Fibroblast of gingiva (primary cell): ENCODE measurements around the gene IL20RA.

ENCODE experiments used
- DNase-seq: peaks from one replicate; pipeline ENCODE4 v3.0.0-alpha.2; 2011; ENCODE audit warnings: low read depth

Gene IL20RA

DNA sequence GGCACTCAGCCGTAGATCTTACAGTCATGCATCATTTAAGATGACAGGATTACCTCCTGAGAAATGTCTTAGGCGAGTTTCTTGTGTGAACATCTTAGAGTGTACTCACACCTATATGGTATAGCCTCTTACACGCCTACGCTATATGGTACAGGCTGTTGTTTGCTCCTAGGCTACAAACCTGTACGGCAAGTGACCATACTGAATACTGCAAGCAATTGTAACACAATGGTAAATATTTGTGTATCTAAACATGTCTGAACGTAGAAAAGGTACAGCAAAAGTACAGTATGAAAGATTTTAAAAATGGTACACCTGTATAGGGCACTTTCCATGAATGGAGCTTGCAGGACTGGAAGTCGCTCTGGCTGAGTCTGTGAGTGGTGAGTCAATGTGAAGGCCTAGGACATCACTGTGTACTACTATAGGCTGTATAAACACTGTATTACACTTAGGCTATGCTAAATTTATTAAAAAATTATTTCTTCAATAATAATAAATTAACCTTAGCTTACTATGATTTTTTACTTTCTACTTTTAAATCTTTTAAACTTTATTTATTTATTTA lies 541 bp upstream of the IL20RA start:
- no peak for DNase-seq

DNA sequence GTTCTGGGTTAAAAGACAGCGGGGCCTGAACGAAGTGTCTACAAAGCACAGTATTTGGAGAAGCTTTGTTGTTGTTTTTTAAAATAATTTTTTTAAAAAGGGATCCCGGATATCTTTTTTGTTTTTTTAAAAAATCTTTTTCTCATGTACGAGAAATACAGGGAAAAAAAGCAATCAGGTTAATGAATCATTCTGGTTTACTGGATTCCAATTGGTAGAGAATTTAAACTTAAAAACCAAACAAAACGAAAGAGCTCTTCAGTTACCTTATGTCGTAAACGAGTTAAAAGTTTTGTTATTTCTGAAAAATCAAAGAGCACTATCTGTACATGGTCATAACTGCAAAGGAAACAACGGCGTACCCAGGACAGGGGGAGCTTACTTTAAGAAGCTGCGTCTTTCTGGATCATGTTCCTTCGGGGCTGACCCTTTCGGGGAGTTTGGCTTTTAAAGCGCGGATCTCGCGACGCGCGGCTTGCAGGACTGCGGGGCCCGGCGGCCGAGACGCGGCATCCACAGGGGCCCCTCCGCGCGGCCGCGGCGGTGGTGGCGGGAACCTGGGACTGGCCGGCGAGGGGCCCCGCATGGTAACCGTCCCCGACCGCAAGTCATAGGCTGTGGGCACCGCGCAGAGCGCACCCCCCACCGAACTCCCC lies 927 bp downstream of the IL20RA start:
- peak; percentile 38 for DNase-seq

GRCh38 chr6:137040393-137040792 lies 4.4 kb downstream of the IL20RA start:
- DNase-seq = no peak

- no peak for DNase-seq
Observed at GRCh38 chr6:137039010-137039409, 5.8 kb downstream of the IL20RA start.

- no peak for DNase-seq
Observed at GRCh38 chr6:137036566-137037300, 8.0 kb downstream of the IL20RA start.

GRCh38 chr6:137033828-137034227 lies 10.9 kb downstream of the IL20RA start:
- no peak for DNase-seq

DNA sequence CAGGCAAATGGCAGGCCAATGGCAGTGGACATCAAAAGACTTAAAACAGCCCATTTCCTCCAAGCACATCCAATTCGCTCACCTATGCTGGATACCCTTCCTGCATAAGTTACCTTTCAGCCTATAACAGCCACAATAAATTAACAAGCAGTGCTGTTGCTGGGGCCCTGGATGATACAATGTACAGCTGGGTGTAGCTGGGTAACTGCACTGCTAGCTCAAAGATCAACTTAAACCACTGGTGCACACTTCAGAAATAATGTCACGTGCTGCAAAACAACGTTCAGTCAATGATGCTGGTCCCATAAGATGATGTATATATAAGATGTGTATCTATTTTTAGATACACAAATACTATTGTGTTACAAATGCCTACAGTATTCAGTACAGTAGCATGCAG lies 13.6 kb downstream of the IL20RA start:
- no peak for DNase-seq

DNA sequence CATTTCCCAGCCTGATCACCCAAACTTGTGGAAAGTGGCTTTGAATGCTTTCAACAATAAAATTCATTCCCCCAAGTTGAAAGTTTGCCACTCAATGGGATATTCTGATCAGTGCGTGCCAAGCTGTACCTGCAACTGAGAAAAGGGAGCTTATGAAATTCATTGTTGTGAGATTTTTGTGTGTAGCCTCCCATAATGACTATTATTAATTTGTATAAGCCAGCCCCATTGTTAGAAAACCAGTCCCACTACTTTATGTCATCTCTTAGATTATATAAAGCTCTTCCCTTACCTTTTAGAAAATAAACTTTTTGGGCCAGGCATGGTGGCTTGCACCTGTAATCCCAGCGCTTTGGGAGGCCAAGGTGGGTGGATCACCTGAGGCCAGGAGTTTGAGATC lies 15.9 kb downstream of the IL20RA start:
- DNase-seq = no peak

DNA sequence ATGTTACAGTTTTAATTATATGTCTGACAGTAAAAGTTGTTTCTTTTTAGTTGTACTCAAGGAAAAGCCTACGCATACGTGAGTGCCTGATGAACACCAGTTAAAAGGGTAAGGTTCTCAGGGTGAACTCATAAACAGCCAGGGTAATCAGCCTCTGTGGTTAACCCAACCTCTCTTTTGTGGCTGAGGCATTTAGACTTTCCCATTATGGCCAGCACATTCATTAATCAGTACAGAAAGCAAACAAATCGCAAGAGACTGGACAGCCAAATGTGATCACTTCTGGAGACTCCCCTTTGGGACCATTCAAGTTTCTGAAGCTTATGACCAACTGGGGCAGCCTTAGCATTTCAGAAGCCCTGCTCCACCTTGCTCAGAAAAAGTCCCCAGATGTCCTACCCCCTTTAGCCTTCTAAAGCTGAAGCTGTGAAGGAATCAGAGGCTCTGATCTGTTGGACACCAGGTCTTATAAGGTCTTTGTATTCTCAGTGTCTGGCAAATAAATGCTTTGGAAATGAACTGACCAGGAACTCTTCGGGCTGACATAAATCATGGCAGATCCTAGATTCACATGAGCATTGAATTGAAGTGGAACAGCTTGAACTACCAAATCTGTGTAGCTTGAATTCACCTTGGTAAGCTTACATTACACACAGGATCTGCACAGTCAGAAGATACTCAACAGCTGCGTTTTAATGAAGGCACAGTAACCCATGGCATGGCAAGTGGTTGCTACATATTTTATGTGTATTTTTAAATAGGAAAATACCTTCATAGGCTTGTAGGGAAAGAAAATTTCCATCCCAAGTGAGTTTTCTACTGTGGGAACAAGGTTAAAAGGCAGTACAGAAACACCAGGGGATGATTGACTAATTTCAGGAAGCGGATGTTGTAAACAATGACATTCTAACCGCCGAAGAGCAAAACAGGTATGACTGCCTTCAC lies 18.7 kb downstream of the IL20RA start:
- no peak for DNase-seq

DNA sequence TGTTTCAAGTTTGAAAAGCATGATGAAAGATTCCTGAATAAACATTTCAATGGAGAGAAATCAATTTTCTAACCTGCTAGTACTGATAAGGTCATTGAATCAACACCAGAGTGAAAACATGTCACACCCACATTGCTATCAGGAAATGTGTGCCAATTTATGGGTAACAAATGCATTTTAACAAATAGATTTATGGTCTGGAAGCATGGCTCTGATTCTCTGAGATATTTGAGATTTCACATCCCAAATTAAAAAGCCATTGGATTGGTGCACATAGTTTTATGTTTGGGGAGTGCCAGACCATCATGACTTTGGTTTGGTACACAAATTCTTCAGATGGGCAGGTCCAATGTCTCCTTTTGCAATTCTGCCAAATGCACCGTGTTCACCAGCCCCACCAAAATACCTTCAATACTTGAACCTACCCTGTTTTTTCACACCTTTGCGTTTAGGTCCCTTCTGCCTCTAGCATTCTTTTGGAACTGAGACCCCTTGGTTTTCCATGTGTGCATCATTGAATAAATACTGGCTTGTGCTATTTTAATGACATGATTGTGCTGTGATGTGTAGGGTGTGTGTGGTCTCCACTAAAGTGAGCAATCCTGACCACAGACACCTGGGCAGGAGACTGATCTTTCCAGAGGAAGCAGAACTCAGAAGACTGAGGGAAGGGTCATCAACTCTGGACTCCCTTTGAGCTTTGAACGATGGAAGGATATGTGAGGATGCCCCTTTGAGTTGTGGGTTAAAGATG lies 20.4 kb downstream of the IL20RA start:
- DNase-seq = no peak

GRCh38 chr6:137020776-137021175 lies 24.0 kb downstream of the IL20RA start:
- no peak for DNase-seq

DNA sequence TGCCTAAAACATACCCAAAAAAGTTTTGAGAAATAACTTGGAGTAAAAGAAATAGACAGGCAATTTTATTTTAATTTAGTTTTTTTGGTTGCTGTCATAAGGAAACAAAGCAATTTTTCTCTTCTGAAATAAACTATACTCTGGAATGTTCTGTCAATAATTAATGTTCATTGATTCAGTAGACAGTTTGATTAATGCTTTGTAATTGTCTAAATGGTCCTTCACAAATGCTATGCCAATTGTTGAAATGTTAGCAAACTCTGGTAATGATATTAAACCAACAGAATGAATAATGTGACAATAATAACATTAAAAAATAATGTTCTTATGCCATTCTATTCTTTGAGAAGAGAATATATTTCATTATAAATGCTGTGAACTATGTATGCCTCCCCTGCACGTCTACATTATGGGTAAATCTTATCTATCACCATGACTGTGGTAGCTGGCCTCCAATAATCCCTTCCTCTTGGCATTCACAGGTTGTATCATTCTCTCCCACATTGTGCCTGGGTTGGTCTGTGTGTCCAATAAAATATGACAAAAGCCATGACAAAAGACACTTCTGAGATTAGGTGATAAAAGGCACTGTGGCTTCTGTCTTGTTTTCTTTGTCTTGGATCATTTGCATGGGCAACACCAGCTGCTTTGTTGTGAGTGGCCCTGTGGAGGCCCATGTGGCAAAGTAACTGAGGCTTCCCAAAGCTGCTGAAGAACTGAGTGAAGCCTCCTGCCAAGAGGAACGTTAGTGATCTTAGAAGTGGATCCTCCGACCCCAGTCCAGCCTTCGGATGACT lies 25.1 kb downstream of the IL20RA start:
- DNase-seq = no peak

DNA sequence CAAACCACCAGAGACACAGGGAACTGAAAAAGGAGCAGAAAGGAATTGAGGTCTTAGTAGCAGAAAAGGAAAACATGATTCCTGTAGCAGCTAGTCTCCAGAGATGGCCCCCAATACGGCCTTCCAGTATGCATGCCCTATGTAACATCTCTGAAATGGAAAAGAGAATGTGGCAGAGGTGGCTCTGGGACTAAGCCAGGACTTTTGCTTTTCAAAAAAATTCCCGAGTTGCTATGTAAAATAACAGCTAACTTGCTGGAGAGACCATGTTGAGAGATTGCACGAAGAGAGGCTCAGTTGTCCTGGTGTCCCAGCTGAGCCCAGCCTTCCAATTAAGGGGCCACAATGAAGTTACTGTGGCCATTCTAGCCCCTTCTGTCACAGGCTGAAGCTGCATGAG lies 27.7 kb downstream of the IL20RA start:
- DNase-seq = no peak

DNA sequence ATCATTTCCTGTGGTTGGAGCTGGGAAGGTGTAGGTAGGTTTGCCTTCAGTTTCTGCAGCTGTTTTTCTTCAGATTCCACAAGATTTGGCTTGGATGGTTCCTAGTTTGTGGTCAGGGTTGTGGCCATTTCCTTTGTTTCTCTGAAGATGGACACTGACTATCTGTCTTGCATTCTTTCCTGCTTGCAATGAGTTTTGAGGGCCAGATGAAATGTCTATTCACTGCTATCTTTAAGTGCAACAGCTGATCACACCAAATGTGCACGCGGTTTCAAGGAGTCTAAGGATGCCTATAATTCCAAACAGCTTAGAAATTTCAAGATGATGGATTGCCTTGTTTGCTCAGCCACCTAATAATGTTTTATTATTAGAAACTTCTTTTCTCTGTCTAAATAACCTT lies 28.4 kb downstream of the IL20RA start:
- DNase-seq = no peak

GRCh38 chr6:137015943-137016342 lies 28.8 kb downstream of the IL20RA start:
- no peak for DNase-seq

DNA sequence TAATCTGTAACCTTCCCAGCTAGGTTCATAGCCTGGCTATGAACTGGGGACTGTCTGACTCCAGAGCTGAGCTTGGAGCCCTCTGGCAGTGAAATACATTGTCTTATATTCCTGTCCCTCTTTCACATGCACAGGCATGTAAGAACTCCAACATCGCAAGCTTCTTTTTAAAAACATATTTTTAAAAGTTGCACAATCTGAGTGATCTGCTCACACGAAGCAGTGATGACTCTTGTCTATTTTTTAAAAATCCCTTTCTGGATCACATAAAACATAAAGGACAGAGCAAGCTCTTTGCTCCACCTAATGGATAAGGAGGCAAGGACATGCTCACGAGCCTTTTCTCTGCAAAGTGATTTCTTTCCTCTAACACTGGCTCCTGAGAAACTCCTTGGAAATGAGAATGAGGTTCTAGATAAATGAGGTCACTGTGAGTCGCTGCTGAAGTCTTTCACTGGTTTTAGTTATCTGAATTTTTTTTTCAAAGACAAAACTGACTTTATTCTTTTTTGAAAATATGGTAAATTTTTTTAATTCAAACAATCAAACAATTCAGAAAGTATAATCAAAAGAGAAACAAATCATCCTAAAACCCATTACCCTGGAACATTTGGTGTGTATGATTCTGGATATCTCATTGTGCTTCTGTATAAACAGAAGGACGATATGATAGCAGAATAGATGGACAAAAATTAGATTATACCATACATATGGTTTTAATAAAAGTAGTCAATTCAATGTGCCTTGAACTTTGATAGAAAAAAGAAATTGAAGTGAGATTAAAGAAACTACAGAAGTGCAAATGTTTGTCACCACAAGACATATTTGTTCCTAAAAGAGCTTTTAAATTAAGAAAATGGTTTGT lies 30.8 kb downstream of the IL20RA start:
- DNase-seq = peak; percentile 72

DNA sequence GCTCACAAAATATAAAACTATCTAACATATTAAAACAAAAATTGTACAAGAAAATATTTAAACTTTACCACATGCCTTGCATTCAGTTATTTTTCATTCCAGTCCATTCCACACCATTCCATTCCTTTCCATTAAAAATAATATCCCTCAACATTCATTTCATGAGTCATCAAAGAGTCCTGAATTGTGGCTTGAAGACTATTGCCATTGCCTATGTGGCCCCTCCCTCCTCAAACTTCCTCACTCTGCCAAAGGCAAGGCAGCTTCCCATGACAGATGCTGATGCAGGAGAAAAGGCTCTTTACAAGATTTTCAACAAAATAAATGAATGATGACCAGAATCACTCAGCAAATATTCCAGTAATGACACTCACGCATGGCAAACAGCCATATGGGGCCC lies 31.7 kb downstream of the IL20RA start:
- DNase-seq = no peak

DNA sequence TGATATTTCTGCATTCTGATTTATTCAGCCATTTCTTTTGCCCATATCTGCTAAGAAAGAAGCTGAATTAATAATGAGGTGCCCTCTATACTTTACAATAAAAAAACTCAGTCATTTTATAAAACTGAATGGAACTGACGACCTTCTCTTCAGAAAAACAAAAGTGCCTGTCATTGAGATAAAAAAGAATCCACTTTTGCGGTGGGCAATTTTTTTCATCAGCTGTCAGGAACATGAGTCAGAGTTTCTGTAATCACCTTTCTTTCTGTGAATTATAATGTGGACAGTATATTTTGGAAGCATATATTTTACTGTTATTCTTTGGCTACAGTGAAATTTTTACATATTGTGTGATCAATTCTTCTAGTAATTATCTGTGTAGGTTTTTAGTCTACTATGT lies 33.4 kb downstream of the IL20RA start:
- no peak for DNase-seq

DNA sequence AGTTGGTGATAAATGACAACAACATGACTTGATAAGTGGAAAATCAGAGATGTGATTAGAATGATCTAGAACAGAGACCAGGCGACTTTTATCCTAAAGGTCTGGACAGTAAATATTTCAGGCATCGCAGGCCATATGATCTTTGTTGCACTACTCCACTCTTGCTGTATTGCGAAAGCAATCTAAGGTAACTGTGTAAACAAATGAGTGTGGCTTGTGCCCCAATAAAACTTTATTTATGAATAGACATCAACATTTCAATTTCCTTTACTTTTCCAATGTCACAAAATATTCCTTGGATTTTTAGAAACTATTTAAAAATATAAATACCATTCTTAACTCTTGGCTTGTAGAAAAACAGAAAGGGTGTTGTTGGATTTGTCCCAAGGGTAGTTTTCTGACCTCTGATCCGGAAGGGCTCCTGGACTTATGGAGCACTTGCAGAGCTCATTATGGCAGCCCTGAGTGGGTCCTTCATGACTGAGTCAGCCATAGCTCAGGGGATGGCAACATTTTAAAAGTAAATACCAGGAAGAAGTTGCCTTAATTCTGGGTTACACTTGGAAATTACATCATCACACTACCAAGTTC lies 34.5 kb downstream of the IL20RA start:
- DNase-seq = no peak

DNA sequence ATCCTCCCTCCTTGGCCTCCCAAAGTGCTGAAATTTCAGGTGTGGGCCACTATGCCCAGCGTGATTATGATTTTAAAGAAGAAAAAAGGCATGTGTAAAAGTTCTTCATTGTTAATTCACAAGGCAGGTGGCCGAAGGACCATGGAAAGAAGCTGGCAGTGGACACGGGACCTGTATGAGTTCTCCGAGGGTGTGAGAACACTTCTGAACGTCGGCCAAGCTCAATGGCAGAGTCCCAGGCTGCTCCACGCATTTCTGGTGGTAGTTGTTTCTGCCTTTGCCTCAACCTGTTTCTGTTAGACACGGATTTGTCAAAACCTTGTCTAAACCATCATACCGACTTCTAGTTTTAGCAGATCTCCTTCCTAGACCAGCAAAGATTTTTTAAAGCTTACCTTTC lies 36.6 kb downstream of the IL20RA start:
- DNase-seq = no peak
